HepG2 (cell line): ENCODE data around the gene VPS18. TPM values are rescaled to one million over a fixed set of nuclear protein-coding genes. Genes with fewer than 3 reads are reported as not detected.

ENCODE experiments used
- ATAC-seq: fragments of 200-7000 bp; cut with Tn5 transposase; 3 replicates; pipeline ENCODE4 v1.9.1; 2020; ENCODE audit warnings: mild to moderate bottlenecking, moderate library complexity
- BruUV-seq: library from RNA; stranded (reverse); fragments of 400-500 nt; replicated peaks from 2 replicates; lab custom pipeline; 2021; lab: Mats Ljungman, UMichigan
- CTCF ChIA-PET: fragments of 300-600 bp; formaldehyde crosslinking; extraction: SDS; loops from one replicate; lab custom pipeline; 2021; ENCODE audit warnings: low total read pairs, inconsistent platforms, low intra/inter-chr PET ratio; lab: Yijun Ruan, JAX
- POLR2A ChIA-PET: fragments of 350-600 bp; sonication (Branson Sonifier 250); formaldehyde crosslinking; loops from one replicate; lab custom pipeline; 2020; ENCODE audit warnings: antibody characterized with exemption, inconsistent platforms; lab: Yijun Ruan, JAX
- DNase-seq: peaks from one replicate; pipeline ENCODE4 v3.0.0-alpha.2; 2015; ENCODE audit warnings: low spot score
- FAIRE-seq: peaks from 3 replicates; lab custom pipeline; 2011; peaks lifted over from hg19 to GRCh38; lab: Jason Lieb, UNC
- H2AFZ ChIP-seq: one replicate; pipeline ENCODE4 v1.6.1; 2011; ENCODE audit warnings: low read length, inconsistent platforms
- H3K27ac ChIP-seq: fragments of 300-600 bp; 3 replicates; pipeline ENCODE4 v1.8.0; 2011; ENCODE audit warnings: mixed run types, mild to moderate bottlenecking, mixed read lengths, low read length, inconsistent platforms; ENCODE audit not compliant: insufficient read depth; ENCODE audit errors: extremely low read length
- H3K27me3 ChIP-seq, 2 experiments: fragments of 200-600 bp in 1 of 2; 2 replicates in 1 of 2; 3 replicates in 1 of 2; pipeline versions ENCODE4 v1.6.0 to v1.8.0; 2011; ENCODE audit warnings: low read length in 2 of 2, mild to moderate bottlenecking in 2 of 2, moderate library complexity in 2 of 2, inconsistent platforms in 1 of 2; ENCODE audit not compliant: insufficient read depth in 2 of 2, control insufficient read depth in 1 of 2
- H3K36me3 ChIP-seq, 2 experiments: fragments of 200-600 bp in 1 of 2; replicated peaks in 1 of 2; 2 replicates in 1 of 2; 3 replicates in 1 of 2; pipeline versions ENCODE4 v1.5.1 to v1.8.0; 2011; ENCODE audit warnings: low read length in 2 of 2, inconsistent platforms in 1 of 2; ENCODE audit not compliant: insufficient read depth in 2 of 2, control insufficient read depth in 1 of 2
- H3K4me1 ChIP-seq: 2 replicates; pipeline ENCODE4 v1.5.1; 2012; ENCODE audit warnings: low read length, inconsistent platforms; ENCODE audit not compliant: insufficient read depth
- H3K4me2 ChIP-seq: 2 replicates; pipeline ENCODE4 v1.6.0; 2011; ENCODE audit warnings: low read depth, low read length, inconsistent platforms
- H3K4me3 ChIP-seq, 3 experiments: fragments of 200-600 bp in 1 of 3; sonication (generic), shearing (Covaris generic) in 1 of 3; replicated peaks in 1 of 3; 2 replicates each; pipeline ENCODE4 v1.5.1; 2011 to 2016; ENCODE audit warnings: low read length in 3 of 3, inconsistent platforms in 2 of 3, low read depth in 2 of 3, mild to moderate bottlenecking in 2 of 3, control low read depth in 1 of 3, mixed read lengths in 1 of 3; ENCODE audit not compliant: insufficient read depth in 1 of 3
- H3K79me2 ChIP-seq: one replicate; pipeline ENCODE4 v1.6.1; 2011; ENCODE audit warnings: low read length, inconsistent platforms; ENCODE audit not compliant: insufficient read depth
- H3K9ac ChIP-seq: 2 replicates; pipeline ENCODE4 v1.6.0; 2011; ENCODE audit warnings: mild to moderate bottlenecking, low read depth, low read length, inconsistent platforms; ENCODE audit not compliant: insufficient read depth
- H3K9me3 ChIP-seq: 2 replicates; pipeline ENCODE4 v1.5.1; 2012; ENCODE audit warnings: mild to moderate bottlenecking, low read length
- H4K20me1 ChIP-seq: 2 replicates; pipeline ENCODE4 v1.6.0; 2011; ENCODE audit warnings: inconsistent platforms, mild to moderate bottlenecking, low read length, moderate library complexity; ENCODE audit not compliant: insufficient read depth
- AGO2 ChIP-seq: fragments of 200-400 bp; formaldehyde crosslinking; optimal IDR thresholded peaks from 2 replicates; pipeline ENCODE3; 2017; ENCODE audit warnings: mild to moderate bottlenecking, low read depth, low read length, moderate library complexity
- AHR ChIP-seq: IDR thresholded peaks from 2 replicates; pipeline ENCODE4 v1.6.1; 2018; ENCODE audit warnings: missing genetic modification reagents, missing compliant biosample characterization
- ATRX ChIP-seq: sonication (generic); formaldehyde crosslinking; IDR thresholded peaks from 2 replicates; pipeline ENCODE4 v1.4.0; 2020; ENCODE audit warnings: missing genetic modification reagents, borderline replicate concordance
- CTCF ChIP-seq: sonication (generic); formaldehyde crosslinking; IDR thresholded peaks from 2 replicates; pipeline ENCODE4 v1.5.0; 2020; ENCODE audit warnings: mild to moderate bottlenecking, missing genetic modification reagents, moderate library complexity
- JARID2 ChIP-seq: sonication (generic); formaldehyde crosslinking; IDR thresholded peaks from 2 replicates; pipeline ENCODE4 v1.8.1; 2023; ENCODE audit warnings: missing genetic modification reagents, inconsistent platforms; ENCODE audit not compliant: insufficient replicate concordance
- KDM5A ChIP-seq: fragments of 200-600 bp; sonication (generic); IDR thresholded peaks from 2 replicates; pipeline ENCODE4 v1.7.0; 2018; ENCODE audit warnings: antibody characterized with exemption, mild to moderate bottlenecking, low read length, borderline replicate concordance
- KLF6 ChIP-seq: IDR thresholded peaks from 2 replicates; pipeline ENCODE4 v1.8.0; 2016; ENCODE audit warnings: missing biosample characterization, missing genetic modification reagents
- NCOA1 ChIP-seq: sonication (generic); formaldehyde crosslinking; IDR thresholded peaks from 2 replicates; pipeline ENCODE4 v1.9.0; 2021; ENCODE audit warnings: missing genetic modification reagents
- NR2F6 ChIP-seq, 2 experiments: IDR thresholded peaks; 2 replicates each; pipeline ENCODE4 v1.6.1; 2016; ENCODE audit warnings: antibody characterized with exemption in 1 of 2, mild to moderate bottlenecking in 1 of 2
- PHF21A ChIP-seq: sonication (generic); formaldehyde crosslinking; IDR thresholded peaks from 2 replicates; pipeline ENCODE4 v1.5.0; 2020; ENCODE audit warnings: mild to moderate bottlenecking, missing genetic modification reagents
- PHF8 ChIP-seq: sonication (generic); formaldehyde crosslinking; IDR thresholded peaks from 2 replicates; pipeline ENCODE4 v1.5.0; 2020; ENCODE audit warnings: missing genetic modification reagents
- PRPF4 ChIP-seq: fragments of 200-400 bp; formaldehyde crosslinking; IDR thresholded peaks from 2 replicates; pipeline ENCODE4 v1.6.1; 2016; ENCODE audit warnings: low read length, low read depth; ENCODE audit not compliant: poor library complexity, severe bottlenecking
- RAD21 ChIP-seq: fragments of 450-650 bp; formaldehyde crosslinking; IDR thresholded peaks from 2 replicates; pipeline ENCODE4 v1.5.0; 2020; ENCODE audit warnings: mild to moderate bottlenecking
- RXRB ChIP-seq: IDR thresholded peaks from 2 replicates; pipeline ENCODE4 v1.6.1; 2016; ENCODE audit warnings: borderline replicate concordance, missing genetic modification reagents, missing compliant biosample characterization
- SALL1 ChIP-seq: sonication (generic); formaldehyde crosslinking; IDR thresholded peaks from 2 replicates; pipeline ENCODE4 v1.8.0; 2022; ENCODE audit warnings: mild to moderate bottlenecking, missing genetic modification reagents
- XRCC5 ChIP-seq: fragments of 200-400 bp; formaldehyde crosslinking; optimal IDR thresholded peaks from 2 replicates; pipeline ENCODE3; 2017; ENCODE audit warnings: mild to moderate bottlenecking, low read length
- ZFY ChIP-seq: sonication (generic); formaldehyde crosslinking; IDR thresholded peaks from 2 replicates; pipeline ENCODE4 v1.4.0; 2020; ENCODE audit warnings: missing genetic modification reagents
- ZNF253 ChIP-seq: sonication (generic); formaldehyde crosslinking; IDR thresholded peaks from 2 replicates; pipeline ENCODE4 v1.8.0; 2022; ENCODE audit warnings: mild to moderate bottlenecking, missing genetic modification reagents, borderline replicate concordance
- ZNF260 ChIP-seq: sonication (generic); formaldehyde crosslinking; IDR thresholded peaks from 2 replicates; pipeline ENCODE4 v1.4.0; 2020; ENCODE audit warnings: missing genetic modification reagents, low read depth, mild to moderate bottlenecking, borderline replicate concordance
- ZNF605 ChIP-seq: sonication (generic); formaldehyde crosslinking; IDR thresholded peaks from 2 replicates; pipeline ENCODE4 v1.8.0; 2022; ENCODE audit warnings: mild to moderate bottlenecking, missing genetic modification reagents
- ZNF644 ChIP-seq: IDR thresholded peaks from 2 replicates; pipeline ENCODE4 v1.6.1; 2016; ENCODE audit warnings: low read depth
- ZNF746 ChIP-seq: sonication (generic); formaldehyde crosslinking; IDR thresholded peaks from 2 replicates; pipeline ENCODE4 v1.8.0; 2022; ENCODE audit warnings: mild to moderate bottlenecking, missing genetic modification reagents
- ZNF75D ChIP-seq: sonication (generic); formaldehyde crosslinking; IDR thresholded peaks from 2 replicates; pipeline ENCODE4 v1.8.1; 2023; ENCODE audit warnings: missing genetic modification reagents, mild to moderate bottlenecking, borderline replicate concordance
- WGBS: methylation state at CpG from one replicate; pipeline ENCODE4 v1.1.6; 2017; ENCODE audit warnings: low lambda C conversion rate; 5-methylcytosine and 5-hydroxymethylcytosine counted together
- in situ Hi-C: cut with HindIII; loops from 2 replicates; pipeline ENCODE4 v1.10.0; 2017; ENCODE audit warnings: low pct_unique_long_range_greater_than_20kb; ENCODE audit not compliant: extremely low pct_ligation_motif_present
- intact Hi-C: fragments of 100-400 bp; cut with micrococcal nuclease; formaldehyde crosslinking; loops from one replicate; pipeline ENCODE4 v1.10.0; 2022; ENCODE audit not compliant: unreplicated experiment
- polyA plus RNA-seq, 8 experiments: library from polyadenylated mRNA; depleted of rRNA in 3 of 8; stranded (reverse) in 7 of 8; unstranded in 1 of 8; fragments of >200 nt; fragmentation: Illumina TruSeq in 4 of 8; extraction: Trizol in 4 of 8; gene quantifications; 2 replicates each; pipeline versions ENCODE4 v1.2.1 to v1.2.3, GENCODE V29; 2011 to 2016; ENCODE audit warnings: low read depth in 4 of 8, missing spikeins in 1 of 8, mixed read lengths in 1 of 8; ENCODE audit not compliant: insufficient read depth in 1 of 8
- total RNA-seq, 5 experiments: library from RNA; depleted of rRNA; stranded (reverse); fragments of >200 nt; fragmentation: Illumina TruSeq; extraction: Trizol; gene quantifications; 2 replicates each; pipeline ENCODE4 v1.2.3, GENCODE V29; 2016; ENCODE audit warnings: low read depth in 1 of 5

VPS18 gene
- total and polyA plus RNA-seq, 2 of the 13 experiments (the other 11 are each of a cell fraction or from before 2014, with no cell fraction given) = 5.8 to 17.0 TPM

DNA sequence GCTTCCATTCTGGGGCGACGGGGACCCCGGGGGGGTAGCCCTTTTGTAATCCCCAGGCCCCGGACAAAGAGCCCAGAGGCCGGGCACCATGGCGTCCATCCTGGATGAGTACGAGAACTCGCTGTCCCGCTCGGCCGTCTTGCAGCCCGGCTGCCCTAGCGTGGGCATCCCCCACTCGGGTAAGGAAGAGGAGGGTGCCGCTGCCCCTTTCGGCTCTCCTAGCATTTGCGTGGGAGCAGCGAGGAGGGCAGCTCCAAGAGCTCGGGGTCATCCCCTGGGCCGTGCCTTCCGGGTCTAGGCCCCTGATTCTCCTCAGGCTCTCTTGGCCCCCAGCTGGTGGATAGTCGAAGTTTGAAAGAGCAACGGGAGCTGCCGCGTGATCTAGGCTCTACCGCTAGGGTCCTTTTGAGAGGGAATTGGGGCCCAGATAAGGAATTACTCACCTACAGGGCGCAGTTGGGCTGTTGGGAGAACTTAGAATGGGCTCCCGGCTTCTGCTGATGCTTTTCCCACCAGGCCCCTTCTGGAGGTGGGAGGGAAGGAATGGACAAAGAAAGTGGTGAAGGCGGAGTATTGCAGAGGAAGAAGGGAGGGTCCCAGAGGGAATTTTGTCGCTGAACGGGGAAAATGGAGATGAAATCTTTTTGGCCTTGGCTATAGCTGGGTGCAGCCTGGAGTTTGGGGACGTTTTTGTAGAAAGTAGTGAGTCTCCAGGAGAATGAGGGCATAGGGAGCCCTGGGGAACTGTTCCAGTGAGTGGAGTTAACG lies 615 bp downstream of the VPS18 start:
- Histone ChIP-seq H3K9me3 (no peaks in the 10 kb centered on the region), H3K9ac (peak overlapping the region; percentile 86), H3K4me3 (peak overlapping the region; percentile 87 to 98 (median 89)), H3K27ac (peak overlapping the region; percentile 82), H3K4me2 (peak overlapping the region; percentile 96), H3K27me3 (no peaks in the 10 kb centered on the region), H3K36me3 (peaks cover 10 to 26% of the 10 kb centered on the region in 2 experiments), H3K79me2 (peaks cover 17% of the 10 kb centered on the region), H2AFZ (no peak overlapping the region), H3K4me1 (peaks cover 36% of the 10 kb centered on the region), H4K20me1 (no peaks in the 10 kb centered on the region)
- CTCF ChIA-PET = interaction anchor here (5.3 kb wide), 1 partner anchor 36 kb away, joined by 80 read pairs; no protein-coding TSS in a partner anchor
- DNase-seq (peak; percentile 86), FAIRE-seq (peak; percentile 75), ATAC-seq (peak; percentile 82)
- intact Hi-C loops (loop anchor here (5.0 kb wide), 2 partner anchors 148 to 193 kb away; no protein-coding TSS in a partner anchor), in situ Hi-C loops (loop anchor here (5.0 to 10.0 kb wide), 3 partner anchors 38 to 310 kb away; partner anchors contain the start of gene RAD51)
- WGBS = 4% methylated on average over 7 of the region's 33 CpGs
- POLR2A ChIA-PET = interaction anchor here (0.9 to 2.3 kb wide), 17 partner anchors 9 to 222 kb away, joined by 3 to 40 read pairs (median 4); partner anchors contain the start of genes DNAJC17, GCHFR, INO80 and RAD51
- BruUV-seq = TSS peak; percentile 81
- TF ChIP-seq NR2F6 (IDR thresholded peaks at IDR 0.05) (peak; percentile 14; the same call in 1 of the 2 replicates), NR2F6 (CRISPR knock-in tag; IDR thresholded peaks at IDR 0.05) (no peak), ZNF260 (CRISPR knock-in tag) (no peak), RAD21 (CRISPR knock-in tag) (0 out of 2 replicates have a peak, but pooled peaks have one; percentile 27), JARID2 (CRISPR knock-in tag) (no peak), ZNF644 (no peak), KDM5A (peak; percentile 75; the same call in 1 of the 2 replicates), ATRX (CRISPR knock-in tag) (no peak), RXRB (CRISPR knock-in tag) (0 out of 2 replicates have a peak, but pooled peaks have one; percentile 8), ZNF253 (CRISPR knock-in tag) (no peak), CTCF (CRISPR knock-in tag) (peak; percentile 54), ZNF605 (CRISPR knock-in tag) (peak; percentile 55), ZNF746 (CRISPR knock-in tag) (no peak), XRCC5 (peak; percentile 72), ZFY (CRISPR knock-in tag) (peak; percentile 84), NCOA1 (CRISPR knock-in tag) (0 out of 2 replicates have a peak, but pooled peaks have one; percentile 9), ZNF75D (peak; percentile 51; the same call in 1 of the 2 replicates), PHF21A (CRISPR knock-in tag) (0 out of 2 replicates have a peak, but pooled peaks have one; percentile 8), SALL1 (CRISPR knock-in tag) (peak; percentile 20; the same call in 1 of the 2 replicates), AHR (CRISPR knock-in tag) (no peak), AGO2 (peak; percentile 42), PHF8 (CRISPR knock-in tag) (peak; percentile 74; the same call in 1 of the 2 replicates), KLF6 (CRISPR knock-in tag) (0 out of 2 replicates have a peak, but pooled peaks have one; percentile 13), PRPF4 (no peak)
